ENCODE data around the gene TCHH.

DNA sequence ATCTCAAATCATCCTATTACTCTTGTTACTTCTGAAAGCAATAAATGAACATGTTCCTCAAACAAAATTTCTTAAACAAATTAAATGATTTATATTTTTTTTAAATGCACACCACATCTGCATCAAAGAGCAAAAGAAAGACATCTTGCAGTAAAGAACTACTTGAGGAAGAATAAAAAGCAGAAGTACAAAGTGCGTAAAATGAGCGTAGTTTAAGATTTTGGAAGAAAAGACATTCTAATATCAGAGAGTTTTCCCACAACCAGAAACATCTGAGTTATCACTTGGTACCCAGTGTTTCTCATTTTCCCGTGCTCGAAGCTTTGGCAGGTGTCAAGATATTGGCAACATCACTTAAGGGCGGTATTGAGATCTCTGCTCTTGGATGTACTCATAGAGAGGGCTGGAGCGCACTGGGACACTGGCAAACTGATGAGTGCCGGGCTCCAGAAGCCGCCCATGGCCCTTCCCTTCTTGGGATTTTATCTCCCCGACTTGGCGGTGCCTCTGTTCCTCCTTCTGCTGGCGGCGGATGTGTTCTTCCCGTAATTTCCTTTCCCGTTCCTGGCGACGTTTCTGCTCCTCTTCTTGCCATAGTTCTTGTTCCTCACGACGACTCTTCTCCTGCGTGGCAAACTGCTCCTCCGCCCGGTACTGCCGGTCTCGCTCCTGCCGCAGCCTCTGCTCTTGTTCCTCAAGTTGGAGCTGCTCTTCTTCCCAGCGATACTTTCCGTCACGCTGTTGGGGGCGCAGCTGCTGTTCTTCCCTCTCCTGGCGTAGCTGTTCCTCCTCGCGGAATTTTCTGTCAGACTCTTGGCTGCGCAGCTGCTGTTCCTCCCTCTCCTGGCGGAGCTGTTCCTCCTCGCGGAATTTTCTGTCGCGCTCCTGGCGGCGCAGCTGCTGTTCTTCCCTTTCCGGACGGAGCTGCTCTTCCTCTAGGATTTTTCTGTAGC is 7.9 kb downstream of the TCHH start:
- TF ChIP-seq POLR2AphosphoS5 (IDR thresholded peaks at IDR 0.05; ENCODE audit: insufficient read depth, low read depth, low read length) (no peak), EZH2 (IDR thresholded peaks at IDR 0.05; ENCODE audit: borderline replicate concordance, low read depth, low read length, severe bottlenecking) (peak; percentile 69)
- TF ChIP-seq, protein P1, sequence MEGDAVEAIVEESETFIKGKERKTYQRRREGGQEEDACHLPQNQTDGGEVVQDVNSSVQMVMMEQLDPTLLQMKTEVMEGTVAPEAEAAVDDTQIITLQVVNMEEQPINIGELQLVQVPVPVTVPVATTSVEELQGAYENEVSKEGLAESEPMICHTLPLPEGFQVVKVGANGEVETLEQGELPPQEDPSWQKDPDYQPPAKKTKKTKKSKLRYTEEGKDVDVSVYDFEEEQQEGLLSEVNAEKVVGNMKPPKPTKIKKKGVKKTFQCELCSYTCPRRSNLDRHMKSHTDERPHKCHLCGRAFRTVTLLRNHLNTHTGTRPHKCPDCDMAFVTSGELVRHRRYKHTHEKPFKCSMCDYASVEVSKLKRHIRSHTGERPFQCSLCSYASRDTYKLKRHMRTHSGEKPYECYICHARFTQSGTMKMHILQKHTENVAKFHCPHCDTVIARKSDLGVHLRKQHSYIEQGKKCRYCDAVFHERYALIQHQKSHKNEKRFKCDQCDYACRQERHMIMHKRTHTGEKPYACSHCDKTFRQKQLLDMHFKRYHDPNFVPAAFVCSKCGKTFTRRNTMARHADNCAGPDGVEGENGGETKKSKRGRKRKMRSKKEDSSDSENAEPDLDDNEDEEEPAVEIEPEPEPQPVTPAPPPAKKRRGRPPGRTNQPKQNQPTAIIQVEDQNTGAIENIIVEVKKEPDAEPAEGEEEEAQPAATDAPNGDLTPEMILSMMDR (IDR thresholded peaks at IDR 0.05; ENCODE audit: extremely low read depth in 1 of 2, insufficient read depth in 1 of 2, low read depth in 1 of 2, low read length in 2 of 2): no peak
